Esophagus squamous epithelium (tissue), 5 donors: ENCODE measurements around the gene CLSTN3. TPM values are rescaled to one million over a fixed set of nuclear protein-coding genes. Genes with fewer than 3 reads are reported as not detected.

Source experiments
- DNase-seq: peaks from one replicate; lab custom pipeline; 2025; lab: John Stamatoyannopoulos, UW
- H3K27ac ChIP-seq, 4 donors: fragments of 200-600 bp; sonication (generic); one replicate each; pipeline ENCODE4 v1.5.1; 2016 to 2019; ENCODE audit warnings: mild to moderate bottlenecking in 1 of 4
- H3K27me3 ChIP-seq, 4 donors: fragments of 200-600 bp; sonication (generic); 1 replicate in 3 of 4; 2 replicates in 1 of 4; pipeline versions ENCODE4 v1.5.1 to v1.6.0; 2017 to 2021; ENCODE audit warnings: antibody characterized with exemption in 1 of 4
- H3K36me3 ChIP-seq, 3 donors: fragments of 200-600 bp; sonication (generic); one replicate each; pipeline ENCODE4 v1.5.1; 2016 to 2019
- H3K4me1 ChIP-seq, 3 donors: fragments of 200-600 bp; sonication (generic); one replicate each; pipeline ENCODE4 v1.5.1; 2017 to 2019
- H3K4me3 ChIP-seq, 4 donors: fragments of 200-600 bp; sonication (generic); 1 replicate in 3 of 4; 2 replicates in 1 of 4; pipeline ENCODE4 v1.5.1; 2016 to 2019; ENCODE audit warnings: mild to moderate bottlenecking in 2 of 4, moderate library complexity in 1 of 4
- H3K9me3 ChIP-seq, 3 donors: fragments of 200-600 bp; sonication (generic); one replicate each; pipeline ENCODE4 v1.5.1; 2016 to 2019
- CTCF ChIP-seq, 6 experiments: fragments of 450-650 bp in 4 of 6; fragments of 200-600 bp in 2 of 6; sonication (generic) in 2 of 6; IDR thresholded peaks; one replicate each; pipeline ENCODE4 v1.5.1; 2016 to 2019; ENCODE audit warnings: antibody characterized with exemption in 6 of 6, mild to moderate bottlenecking in 4 of 6, moderate library complexity in 4 of 6
- POLR2A ChIP-seq, 4 donors: fragments of 450-650 bp; IDR thresholded peaks; one replicate each; pipeline ENCODE4 v1.6.1; 2017; ENCODE audit warnings: antibody characterized with exemption in 4 of 4, mild to moderate bottlenecking in 4 of 4, moderate library complexity in 3 of 4
- WGBS, 2 donors: methylation state at CpG; one replicate each; pipeline ENCODE4 v1.1.5; 2018; 5-methylcytosine and 5-hydroxymethylcytosine counted together
- intact Hi-C: fragments of 100-400 bp; cut with DNase I; formaldehyde crosslinking; loops from one replicate; pipeline ENCODE4 v1.15.0; 2022
- total RNA-seq, 4 donors: library from RNA; depleted of rRNA; stranded (reverse); fragments of >200 nt; gene quantifications; one replicate each; pipeline ENCODE4 v1.1.0, GENCODE V29; 2016
- donor health status: DM: yes; HTN: yes; CAD: no.

Gene CLSTN3
- total RNA-seq, 4 donors from 2014 or later, result 4.8 to 12.4 (median 9.5) TPM

- DNase-seq, result no peak
- WGBS, 2 donors, result 75 to 81% methylated on average over 10 to 16 of the region's 19 CpGs
- intact Hi-C loops, result no loop called here
- Histone ChIP-seq H3K4me3 (no peak overlapping the region), H3K27me3 (no peaks in the 10 kb centered on the region), H3K36me3 (peaks cover 0 to 44% (median 7%) of the 10 kb centered on the region in 3 donors), H3K4me1 (peaks cover 3 to 28% (median 13%) of the 10 kb centered on the region in 3 donors), H3K9me3 (no peaks in the 10 kb centered on the region), H3K27ac (no peak overlapping the region)
- TF ChIP-seq CTCF (IDR thresholded peaks at IDR 0.05), result no peak
Measured at GRCh38 chr12:7096979-7097378, 33.2 kb upstream of the CLSTN3 start.

GRCh38 chr12:7099290-7099996 lies 30.7 kb upstream of the CLSTN3 start:
- Histone ChIP-seq H3K4me1 (peaks cover 0 to 12% (median 0%) of the 10 kb centered on the region in 3 donors), H3K9me3 (no peaks in the 10 kb centered on the region), H3K27me3 (no peaks in the 10 kb centered on the region), H3K27ac (no peak overlapping the region), H3K4me3 (no peak overlapping the region), H3K36me3 (peaks cover 0 to 68% (median 7%) of the 10 kb centered on the region in 3 donors)
- DNase-seq, result no peak
- no peak for TF ChIP-seq CTCF (IDR thresholded peaks at IDR 0.05)
- no peak for TF ChIP-seq POLR2A (IDR thresholded peaks at IDR 0.05)
- 78 to 81% methylated on average over 6 to 8 of the region's 9 CpGs for WGBS, 2 donors
- intact Hi-C loops, result no loop called here

GRCh38 chr12:7100239-7100638 lies 29.9 kb upstream of the CLSTN3 start:
- TF ChIP-seq POLR2A (IDR thresholded peaks at IDR 0.05) (no peak), CTCF (IDR thresholded peaks at IDR 0.05) (no peak)
- Histone ChIP-seq H3K27me3 (no peaks in the 10 kb centered on the region), H3K36me3 (peaks cover 0 to 75% (median 7%) of the 10 kb centered on the region in 3 donors), H3K9me3 (no peaks in the 10 kb centered on the region), H3K27ac (no peak overlapping the region), H3K4me3 (no peak overlapping the region), H3K4me1 (peaks cover 0 to 12% (median 0%) of the 10 kb centered on the region in 3 donors)
- no peak for DNase-seq
- 83 to 85% methylated on average over 4 of the region's 4 CpGs for WGBS, 2 donors
- intact Hi-C loops, result no loop called here

- Histone ChIP-seq H3K27me3 (no peaks in the 10 kb centered on the region), H3K4me3 (no peak overlapping the region), H3K36me3 (peaks cover 0 to 75% (median 7%) of the 10 kb centered on the region in 3 donors), H3K27ac (peak overlapping the region in 1 of 4 donors; percentile 33), H3K9me3 (no peaks in the 10 kb centered on the region), H3K4me1 (peaks cover 0 to 12% (median 0%) of the 10 kb centered on the region in 3 donors)
- intact Hi-C loops, result no loop called here
- no peak for DNase-seq
- 75 to 83% methylated on average over 3 to 4 of the region's 4 CpGs for WGBS, 2 donors
- TF ChIP-seq CTCF (IDR thresholded peaks at IDR 0.05), result no peak
- TF ChIP-seq POLR2A (IDR thresholded peaks at IDR 0.05), result no peak
Measured at GRCh38 chr12:7101047-7101693, 29.0 kb upstream of the CLSTN3 start.

- no peaks in the 10 kb centered on the region for H3K9me3 ChIP-seq
- intact Hi-C loops, result no loop called here
- DNase-seq, result no peak
- H3K4me3 ChIP-seq, result no peak overlapping the region
- H3K27me3 ChIP-seq, result no peaks in the 10 kb centered on the region
- TF ChIP-seq CTCF (IDR thresholded peaks at IDR 0.05), result no peak
- TF ChIP-seq POLR2A (IDR thresholded peaks at IDR 0.05), result no peak
- H3K4me1 ChIP-seq, result peaks cover 0 to 13% (median 0%) of the 10 kb centered on the region in 3 donors
- peaks cover 0 to 75% (median 7%) of the 10 kb centered on the region in 3 donors for H3K36me3 ChIP-seq
- 60 to 82% methylated on average over 1 to 10 of the region's 10 CpGs for whole genome bisulfite sequencing, 2 donors
- H3K27ac ChIP-seq, result peak overlapping the region in 2 of 4 donors; percentile 15 to 33
Measured at GRCh38 chr12:7101694-7102131, 28.5 kb upstream of the CLSTN3 start.
